Fibroblast of upper back skin (primary cell): Measurements from ENCODE around the gene MELTF.
A peak's percentile ranks its signal among the peaks of the same experiment; 100 is the strongest.
"Not testable (repeated sequence)": the region's sequence is repeated elsewhere in the genome, so short reads cannot be mapped to it uniquely, and the experiment has no call there.

Experiments
- DNase-seq: peaks from one replicate; pipeline ENCODE4 v3.0.0-alpha.2; 2013

Gene MELTF

DNA sequence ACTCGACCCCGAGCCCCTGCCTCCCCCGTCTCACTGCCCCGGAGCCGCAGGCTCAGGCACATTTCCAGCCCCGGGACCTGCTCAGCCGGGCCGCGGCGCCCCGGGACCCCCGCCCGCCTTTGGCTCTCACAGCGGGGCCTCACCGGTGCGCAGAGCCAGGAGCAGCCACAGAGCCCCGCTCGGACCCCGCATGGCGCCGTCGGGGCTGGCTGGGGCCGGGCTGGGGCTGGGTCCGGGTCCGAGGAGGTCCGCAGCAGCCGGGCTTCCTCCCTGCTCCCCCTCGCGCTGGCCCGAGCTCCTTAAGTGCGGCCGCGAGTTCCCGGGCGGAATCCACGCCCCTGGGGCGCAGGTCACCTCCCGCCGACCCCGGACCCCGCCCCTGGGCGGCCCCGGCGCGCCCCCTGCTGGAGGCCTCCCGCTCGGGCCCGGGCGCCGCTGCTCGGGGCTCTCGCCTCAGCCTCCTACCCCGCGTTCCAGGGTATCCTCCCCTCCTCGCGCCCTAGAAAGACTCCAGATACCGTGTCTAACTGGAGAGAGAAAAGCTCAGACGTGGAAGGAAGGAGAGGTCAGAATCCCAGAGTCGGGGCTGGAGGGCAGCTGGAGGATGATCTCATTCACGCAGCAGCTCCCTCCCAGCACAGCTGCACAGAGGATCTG is at the start of gene MELTF:
MELTF (minus strand) TSS at position 307 of the 657 bp plus-strand sequence; CDS start at position 192, 115 bp downstream.
- DNase-seq: peak; percentile 36

DNA sequence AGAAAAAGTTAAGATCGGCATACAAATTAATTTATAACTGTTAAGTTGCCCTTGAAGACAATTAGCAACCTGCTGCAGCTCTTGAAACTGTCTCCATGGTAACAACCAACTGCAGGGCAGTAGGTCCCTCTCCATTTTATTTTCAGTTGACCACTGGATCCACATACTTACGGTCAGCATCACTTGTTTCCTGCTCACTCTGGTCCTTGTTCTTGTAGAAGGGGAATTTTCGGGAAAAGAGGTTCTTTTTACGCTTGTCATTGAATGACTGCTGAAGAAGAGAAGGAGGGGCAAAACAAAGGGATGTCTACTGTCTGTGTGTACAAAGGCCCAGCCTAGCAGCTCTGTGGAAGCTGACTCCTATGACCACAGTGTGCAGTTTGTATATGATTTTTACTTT is 46.8 kb upstream of the MELTF start:
- no peak for DNase-seq

DNA sequence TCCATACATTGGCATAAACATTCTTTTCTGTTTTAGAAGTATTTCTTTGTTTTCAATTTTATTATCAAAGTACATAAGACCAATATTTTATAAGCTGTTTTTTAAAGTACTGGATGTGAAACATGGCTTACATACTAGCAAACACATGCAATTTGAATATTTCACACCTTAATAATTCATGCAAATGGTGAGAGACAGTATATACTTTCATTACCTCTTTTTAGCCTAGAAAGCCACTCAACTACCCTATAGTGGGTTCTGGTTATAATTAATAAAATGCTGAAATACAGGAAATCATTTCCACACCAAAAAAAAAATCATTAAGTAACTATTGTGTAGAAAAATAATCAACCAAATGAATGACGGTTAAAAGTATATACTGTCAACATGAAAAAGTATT is 38.5 kb upstream of the MELTF start:
- no peak for DNase-seq

DNA sequence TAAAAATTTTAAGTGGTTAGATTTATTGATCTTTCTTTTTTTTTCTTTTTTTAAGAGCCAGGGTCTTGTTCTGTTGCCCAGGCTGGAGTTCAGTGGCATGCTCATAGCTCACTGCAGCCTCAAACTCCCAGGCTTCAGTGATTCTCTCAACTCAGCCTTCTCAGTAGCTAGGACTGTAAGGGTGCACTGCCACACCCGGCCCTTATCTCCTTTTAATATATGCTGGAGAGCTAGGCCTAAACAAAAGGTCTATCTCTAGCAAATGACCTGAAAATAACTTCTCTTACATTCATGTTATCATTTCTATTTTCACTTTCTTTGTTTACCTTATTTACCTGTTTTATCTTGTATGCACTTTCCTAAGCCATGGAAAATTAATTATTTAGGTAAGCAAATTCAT is 35.2 kb upstream of the MELTF start:
- DNase-seq: no peak

DNA sequence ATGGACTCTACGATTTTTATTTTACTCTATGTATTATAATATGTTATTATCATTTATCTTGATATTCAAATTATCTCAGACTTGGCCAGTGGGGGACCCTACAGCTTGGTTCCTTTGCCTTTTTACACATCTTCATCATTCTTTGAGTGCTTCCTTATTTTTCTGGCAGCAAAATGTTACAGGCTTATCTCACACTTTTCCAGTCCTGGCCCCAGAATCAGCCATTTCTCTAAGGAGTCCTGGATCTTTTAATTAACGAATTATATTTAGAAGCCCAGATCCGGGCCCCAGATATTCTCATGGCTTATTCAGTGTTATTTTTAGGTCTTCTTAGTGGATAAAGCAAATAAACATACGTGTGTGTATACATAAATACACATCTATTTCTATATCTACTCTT is 32.8 kb upstream of the MELTF start:
- DNase-seq: no peak

DNA sequence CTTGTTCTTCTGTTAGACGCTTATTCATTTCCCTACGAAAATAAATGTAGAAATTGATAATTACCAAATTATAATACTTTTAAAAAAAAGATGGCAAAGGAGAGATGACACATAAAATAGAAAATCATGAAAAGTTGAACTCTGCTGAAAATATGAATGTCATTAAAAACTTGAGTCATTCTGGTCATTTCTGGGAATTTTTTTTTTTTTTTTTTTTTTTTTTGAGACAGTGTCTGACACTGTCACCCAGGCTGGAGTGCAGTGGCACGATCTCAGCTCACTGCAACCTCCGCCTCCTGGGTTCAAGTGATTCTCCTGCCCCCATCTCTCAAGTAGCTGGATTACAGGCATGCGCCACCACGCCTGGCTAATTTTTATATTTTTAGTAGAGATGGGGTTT is 22.0 kb upstream of the MELTF start:
- not testable (repeated sequence) for DNase-seq

DNA sequence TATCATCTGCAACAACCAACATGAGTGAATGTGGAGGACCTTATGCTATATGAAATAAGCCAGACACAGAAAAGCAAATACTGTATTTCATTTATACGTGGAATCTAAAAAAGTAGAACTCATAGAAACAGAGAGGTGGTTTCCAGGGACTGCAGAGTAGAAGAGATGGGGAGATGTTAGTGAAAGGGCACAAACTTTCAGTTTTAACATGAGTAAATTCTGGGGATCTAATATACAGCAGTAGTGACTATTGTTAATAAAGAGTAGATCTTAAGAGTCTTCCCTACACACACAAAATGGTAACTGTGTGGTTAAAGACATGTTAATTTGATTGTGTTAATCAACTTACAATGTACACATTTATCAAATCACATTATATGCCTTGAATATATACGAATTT is 20.9 kb upstream of the MELTF start:
- DNase-seq: no peak

DNA sequence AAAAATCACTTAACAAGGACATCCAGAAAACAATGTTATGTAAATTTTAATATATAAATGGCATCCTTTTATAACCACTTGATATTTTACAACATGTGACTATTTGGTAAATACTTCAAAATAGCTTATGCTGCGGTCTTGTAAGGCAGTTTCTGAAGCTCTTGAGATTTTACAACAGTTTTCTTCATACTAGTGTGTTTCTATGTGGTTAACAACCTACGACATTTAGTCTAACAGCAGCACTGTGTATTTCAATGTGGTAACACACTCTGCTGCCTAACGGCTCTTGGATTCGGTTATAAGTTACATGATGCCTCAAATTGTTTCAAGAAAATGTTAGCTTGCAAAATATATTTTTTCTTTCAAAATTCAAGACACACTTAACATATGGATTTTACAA is 12.9 kb upstream of the MELTF start:
- no peak for DNase-seq

DNA sequence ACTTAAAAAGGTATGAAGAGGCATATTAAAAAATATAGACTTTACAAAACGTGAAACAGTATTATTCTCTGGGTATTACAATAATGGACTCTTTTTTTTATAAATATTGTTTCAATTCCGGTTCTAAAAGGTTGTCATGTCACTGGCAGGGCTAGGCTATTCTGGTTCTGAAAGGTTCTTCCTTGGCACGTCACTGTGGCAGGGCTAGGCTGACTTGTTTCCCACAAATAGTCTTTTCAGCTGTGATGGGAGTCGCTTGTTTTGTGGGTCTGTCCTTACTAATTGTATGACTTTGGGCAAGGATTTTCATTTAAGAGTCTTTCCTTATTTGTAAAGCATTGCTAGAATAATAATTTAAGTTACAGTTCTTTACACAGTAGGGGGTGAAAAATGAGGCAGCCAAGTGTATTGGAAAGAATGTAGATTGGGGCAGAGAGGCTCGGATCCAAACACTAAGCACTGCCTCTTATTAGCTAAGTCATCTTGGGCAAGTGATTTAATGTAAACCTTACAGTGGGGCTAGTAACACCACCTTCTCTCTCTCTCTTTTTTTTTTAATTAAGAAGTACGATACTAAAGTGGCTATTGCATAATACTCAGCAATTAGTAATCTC is 12.4 kb upstream of the MELTF start:
- DNase-seq: no peak

DNA sequence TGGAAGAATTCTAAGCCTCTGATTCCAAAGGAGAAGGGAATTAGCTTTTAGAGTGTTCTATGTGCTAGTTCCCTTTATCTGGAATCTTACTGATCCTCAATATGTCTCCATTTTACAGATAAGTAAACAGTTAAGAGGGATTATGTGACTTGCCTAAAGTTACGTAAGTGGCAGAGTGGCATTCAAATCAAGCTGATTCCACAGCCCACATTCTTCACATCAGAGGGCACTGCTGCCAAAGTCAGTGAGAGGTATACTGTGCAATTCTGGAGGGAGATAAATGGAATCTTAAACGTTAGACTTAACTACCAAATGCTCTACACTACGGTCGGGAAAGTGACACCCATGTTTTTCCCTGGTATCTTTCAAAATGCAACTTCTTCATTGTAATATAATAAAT is 11.0 kb upstream of the MELTF start:
- no peak for DNase-seq

DNA sequence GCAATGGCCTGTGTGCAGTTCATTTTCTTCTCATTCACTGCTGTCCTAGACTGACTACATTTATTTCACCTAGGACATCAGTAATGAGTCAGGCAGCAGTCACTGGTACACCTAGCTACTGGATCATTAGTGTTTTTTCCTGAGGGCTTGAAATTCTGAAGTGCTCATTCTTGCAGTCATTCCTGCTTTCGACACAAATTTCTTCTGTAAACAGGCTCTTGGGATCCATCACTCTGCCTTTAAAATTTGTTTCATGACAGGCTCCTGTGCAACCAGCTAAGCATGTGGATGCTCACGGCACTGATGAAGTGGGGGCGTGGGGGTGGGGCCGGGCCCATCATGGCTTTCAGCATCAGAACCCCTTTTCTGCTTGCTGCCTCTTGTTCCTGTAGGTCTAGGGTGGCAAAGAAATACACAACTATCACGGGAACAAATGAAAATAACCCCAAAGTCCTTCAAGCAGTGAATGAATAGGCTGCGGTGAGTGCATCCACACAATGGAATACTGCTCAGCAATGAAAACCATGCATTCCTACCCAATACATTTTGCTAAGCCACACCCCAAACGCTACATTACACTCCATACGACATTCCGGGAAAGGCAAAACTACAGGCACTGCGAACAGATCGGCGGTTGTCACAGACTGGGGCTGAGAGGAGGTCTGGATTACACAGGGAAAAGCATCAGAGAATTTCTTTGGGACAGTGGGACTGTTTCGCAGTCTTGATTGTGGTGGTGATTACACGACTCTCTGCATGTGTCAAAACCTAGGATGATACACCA is 9.3 kb upstream of the MELTF start:
- no peak for DNase-seq

DNA sequence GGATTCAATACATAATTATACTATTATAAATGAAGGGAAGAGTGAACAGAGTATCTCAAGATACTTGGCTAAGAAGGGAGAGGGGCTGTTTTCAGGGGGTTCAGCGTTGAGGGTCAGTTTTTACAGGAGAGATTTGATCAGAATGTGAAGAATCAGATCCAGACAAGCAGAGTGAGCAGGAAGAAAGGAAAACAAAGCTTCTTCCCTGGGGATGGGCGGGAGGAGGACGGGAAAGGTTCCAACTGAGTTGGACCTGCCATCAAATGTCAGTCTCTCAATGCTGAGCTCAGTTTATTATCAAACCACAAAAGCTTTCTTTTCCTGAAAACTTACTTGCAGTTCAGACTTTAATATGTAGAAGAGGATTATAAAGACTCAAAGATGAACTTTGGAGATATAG is 6.0 kb upstream of the MELTF start:
- DNase-seq: no peak

DNA sequence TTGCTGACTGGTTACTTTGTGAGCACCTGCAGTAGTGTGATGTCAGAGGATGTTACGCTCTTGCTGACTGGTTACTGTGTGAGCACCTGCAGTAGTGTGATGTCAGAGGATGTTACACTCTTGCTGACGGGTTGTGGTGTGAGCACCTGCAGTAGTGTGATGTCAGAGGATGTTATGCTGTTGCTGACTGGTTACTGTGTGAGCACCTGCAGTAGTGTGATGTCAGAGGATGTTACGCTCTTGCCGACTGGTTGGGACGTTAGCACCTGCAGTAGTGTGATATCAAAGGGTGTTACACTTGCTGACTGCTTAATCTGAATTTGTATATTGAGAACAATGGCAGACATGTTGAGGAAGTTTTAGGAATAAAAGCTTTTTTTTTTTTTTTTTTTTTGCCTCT is 5.2 kb upstream of the MELTF start:
- DNase-seq: not testable (repeated sequence)

DNA sequence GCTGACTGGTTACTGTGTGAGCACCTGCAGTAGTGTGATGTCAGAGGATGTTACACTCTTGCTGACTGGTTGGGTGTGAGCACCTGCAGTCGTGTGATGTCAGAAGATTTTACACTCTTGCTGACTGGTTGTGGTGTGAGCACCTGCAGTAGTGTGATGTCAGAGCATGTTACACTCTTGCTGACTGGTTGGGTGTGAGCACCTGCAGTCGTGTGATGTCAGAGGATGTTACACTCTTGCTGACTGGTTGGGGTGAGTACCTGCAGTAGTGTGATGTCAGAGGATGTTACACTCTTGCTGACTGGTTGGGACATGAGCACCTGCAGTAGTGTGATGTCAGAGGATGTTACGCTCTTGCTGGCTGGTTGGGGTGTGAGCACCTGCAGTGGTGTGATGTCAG is 4.1 kb upstream of the MELTF start:
- DNase-seq: not testable (repeated sequence)

DNA sequence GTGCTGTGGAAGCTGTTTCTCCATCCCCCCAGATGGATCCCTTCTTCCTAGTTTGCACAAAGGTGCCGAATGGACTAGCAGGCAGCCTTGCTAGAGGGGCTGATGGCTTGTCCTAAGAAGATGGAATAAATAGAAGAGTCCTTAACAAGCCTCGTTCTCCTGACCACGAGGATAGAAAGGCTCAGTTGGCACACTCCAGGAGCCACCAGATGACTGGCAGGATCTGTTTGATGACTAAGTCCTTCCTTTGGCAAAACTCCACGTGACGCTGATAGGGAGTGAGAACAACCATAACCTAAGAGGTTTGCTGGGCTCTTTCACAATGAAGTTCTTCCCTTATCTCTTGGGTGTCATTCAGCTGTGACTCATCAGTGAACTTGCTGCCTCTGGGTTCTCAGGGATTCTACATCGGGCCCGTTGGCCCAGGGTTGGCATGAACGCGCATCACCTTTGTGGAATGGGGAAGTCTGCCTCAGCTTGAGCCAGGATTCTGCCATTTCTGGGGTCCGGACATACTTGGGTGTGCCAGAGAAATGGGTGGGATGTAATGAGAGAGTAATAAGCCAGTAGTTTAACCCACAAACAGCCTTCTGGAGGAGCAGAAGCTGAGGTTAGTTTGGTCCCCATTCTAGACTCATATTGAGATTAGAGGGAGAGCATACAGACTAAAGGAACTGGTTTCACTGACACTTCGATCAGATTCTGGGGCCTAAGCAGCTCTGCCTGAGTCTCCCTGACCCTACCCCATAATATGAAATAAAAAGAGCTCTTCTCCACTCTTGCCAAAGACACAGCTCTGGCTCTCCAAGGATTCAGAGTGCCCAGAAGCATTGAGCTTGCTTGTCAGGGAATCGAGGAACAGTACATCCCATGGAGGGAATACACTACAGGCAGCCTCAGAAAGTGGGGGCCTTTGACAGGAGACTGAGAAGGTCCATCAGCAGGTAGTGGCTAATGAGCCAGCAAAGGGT is 2.0 kb upstream of the MELTF start:
- DNase-seq: peak; percentile 93

DNA sequence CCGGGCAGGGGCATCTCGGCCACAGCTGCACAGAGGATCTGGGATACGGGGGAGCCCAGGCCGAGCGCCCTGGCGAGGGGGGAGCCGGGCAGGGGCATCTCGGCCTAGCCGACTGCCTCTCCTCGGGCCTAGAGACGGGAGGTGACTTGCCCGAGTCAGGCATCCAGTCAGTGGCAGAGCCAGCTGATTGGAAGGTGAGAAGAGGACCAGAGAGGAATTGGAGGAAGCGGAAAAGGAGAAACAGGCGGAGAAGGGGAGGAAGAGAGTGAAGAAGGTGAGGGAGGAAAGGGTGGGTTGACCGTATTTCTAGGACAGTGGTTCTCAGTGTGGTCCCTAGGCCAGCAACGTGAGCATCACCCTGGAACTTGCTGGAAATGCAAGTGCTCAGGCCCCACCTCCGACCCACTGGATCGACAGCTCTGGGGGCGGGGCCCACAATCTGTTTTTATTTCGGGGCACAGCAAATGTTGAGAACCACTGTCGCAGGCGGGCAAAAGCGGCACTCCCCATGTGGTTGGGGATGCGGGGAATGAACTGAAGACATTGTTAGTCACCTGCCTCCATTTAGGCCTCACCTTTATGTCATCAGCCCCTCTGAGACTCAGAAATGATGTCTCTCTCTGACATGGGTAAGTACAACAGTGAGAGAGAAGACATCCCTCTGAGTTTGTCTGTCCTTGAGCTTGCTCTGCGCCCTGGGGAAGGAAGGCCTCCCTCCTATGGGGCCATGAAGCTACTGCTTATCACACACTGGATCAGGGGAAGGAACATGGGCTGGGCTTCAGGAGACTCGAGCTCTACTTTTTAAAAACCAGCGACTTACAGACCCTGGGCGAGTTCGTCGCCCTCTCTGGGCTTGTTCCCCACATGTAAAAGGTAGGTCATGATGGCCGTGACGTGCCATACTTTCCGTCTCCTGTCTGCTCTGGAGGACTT is 1.0 kb upstream of the MELTF start:
- no peak for DNase-seq

DNA sequence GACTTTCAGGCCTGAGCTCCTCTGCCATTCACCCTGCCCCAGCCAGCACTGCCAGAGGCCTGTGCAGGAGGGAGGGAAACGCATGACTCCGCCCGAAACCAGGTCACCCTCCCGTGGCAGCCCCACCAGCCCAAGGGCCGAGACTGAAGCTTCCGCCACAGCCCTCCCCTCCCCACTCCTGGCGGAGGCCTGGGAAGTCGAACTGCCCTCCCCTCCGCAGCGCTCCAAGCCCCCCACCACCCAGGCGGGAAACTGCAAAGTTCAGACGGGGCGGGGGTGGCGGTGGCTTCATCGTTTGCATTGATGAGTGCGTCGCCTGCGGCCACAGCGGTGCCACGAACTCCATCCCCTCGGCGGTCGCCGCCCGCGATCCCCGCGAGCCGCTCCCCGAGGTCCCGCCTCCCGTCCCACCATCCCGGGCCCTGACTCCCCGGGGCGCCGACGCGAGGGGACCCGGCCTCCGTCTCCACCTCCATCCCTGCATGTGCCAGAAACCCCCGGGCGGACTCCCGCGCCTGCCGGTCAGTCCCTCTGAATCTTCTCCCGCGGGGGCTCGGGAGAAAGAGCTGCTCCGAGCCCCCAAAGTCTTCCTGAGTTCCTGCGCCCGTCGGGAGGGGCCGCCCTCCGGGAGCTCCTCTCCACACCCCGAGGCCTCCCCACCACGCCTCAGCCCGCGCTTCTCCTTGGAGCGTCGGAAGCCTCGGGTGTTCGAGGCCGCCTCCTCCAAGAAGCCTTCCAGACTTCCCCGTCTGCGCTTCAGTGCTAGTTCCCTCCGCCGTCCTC is 698 bp downstream of the MELTF start:
- DNase-seq: no peak

DNA sequence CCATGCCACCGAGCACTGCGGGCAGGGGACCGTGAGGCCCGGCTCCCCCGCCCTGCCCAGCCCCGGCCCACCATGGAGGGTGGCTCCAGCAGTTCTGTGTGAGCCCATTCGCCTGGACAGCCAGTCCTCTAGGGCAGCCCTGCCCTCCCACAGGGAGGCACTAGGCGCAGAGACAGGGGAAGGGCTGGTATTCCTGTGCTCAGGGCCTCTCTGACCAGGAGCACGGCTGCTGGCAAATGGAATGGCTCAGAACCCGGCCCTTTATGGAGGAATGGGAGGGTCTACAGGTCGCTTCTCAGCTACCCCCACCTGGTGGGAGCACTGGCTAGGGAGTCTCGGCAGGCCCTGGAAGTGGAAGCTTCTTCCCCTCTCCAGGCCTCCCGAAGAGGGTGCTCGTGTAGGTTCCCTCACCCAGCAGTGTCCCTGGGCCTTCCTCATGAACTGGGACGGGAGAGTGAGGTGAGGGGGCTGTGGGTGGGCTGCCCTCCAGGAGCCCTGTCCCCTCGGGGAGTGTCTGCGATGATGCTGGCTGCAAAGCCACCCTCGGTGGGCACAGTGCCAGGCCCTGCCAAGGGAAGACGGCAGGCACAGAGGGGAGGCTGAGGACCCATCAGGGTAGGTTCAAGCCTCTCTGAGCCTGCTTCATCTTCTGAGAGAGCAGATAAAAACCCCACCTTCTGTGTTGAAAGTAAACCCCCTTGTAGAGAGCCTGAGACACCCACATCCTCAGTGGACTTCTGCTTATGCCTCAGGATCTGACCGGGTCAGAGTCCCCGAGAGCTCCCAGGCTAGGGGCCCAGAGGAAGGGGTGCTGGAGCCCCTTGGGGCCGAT is 1.5 kb downstream of the MELTF start:
- DNase-seq: no peak

DNA sequence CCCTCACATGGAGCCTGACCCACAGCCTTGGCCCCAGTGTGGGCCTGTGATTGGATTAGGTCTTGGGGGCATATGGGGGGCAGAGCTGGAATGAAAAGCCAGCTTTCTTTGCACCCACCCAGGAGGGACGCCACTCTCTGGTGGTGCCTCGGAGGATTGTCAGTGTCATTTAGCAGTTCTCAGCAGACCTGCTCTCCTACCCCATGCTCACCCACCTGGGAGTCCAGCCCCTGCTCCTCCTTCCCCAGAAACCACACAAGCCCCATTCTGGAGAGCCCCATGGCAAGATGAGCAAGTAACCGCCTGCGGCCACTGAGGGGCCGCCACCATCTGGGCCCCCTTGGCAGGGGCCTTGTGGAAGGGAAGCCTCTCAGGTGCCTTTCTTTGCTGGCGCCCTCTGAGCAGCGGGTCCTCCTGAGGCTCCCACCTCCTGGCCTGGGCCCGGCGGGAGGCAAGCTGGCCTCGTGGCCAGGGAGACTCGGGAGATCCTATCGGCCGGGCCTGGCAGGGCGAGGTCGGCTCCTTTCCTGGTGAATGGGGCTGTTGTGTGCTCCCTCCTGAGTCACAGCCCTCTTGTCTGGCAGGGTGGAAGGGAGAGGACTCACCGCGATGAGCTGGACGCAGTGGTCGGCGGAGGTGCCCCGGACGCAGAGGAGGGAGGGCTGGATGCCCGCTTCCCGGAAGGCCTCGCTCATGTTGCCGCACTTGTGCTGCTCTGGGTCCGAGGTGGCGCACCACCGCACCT is 2.3 kb downstream of the MELTF start:
- no peak for DNase-seq
